AG04450 (cell line): ENCODE measurements around the gene CEP41. TPM values are rescaled to one million over a fixed set of nuclear protein-coding genes. Genes with fewer than 3 reads are reported as not detected.
"Not testable (repeated sequence)": the region's sequence is repeated elsewhere in the genome, so short reads cannot be mapped to it uniquely, and the experiment has no call there.

ENCODE experiments used
- CTCF ChIA-PET: fragments of 300-600, 350-600 bp; formaldehyde crosslinking; extraction: SDS; loops from one replicate; lab custom pipeline; 2022; ENCODE audit warnings: antibody characterized with exemption, inconsistent platforms; lab: Charles Lee
- POLR2A ChIA-PET: fragments of 350-600 bp; formaldehyde crosslinking; extraction: SDS; loops from one replicate; lab custom pipeline; 2021; ENCODE audit warnings: antibody characterized with exemption, inconsistent platforms; lab: Yijun Ruan, JAX
- DNase-seq: peaks from one replicate; pipeline ENCODE4 v3.0.0-alpha.2; 2011; ENCODE audit warnings: low read depth, low spot score
- H3K27ac ChIP-seq: one replicate; pipeline ENCODE4 v1.5.1; 2012; ENCODE audit warnings: low read depth, low read length, control low read depth
- H3K27me3 ChIP-seq: one replicate; pipeline ENCODE4 v1.6.0; 2012; ENCODE audit warnings: low read length; ENCODE audit not compliant: control insufficient read depth, insufficient read depth
- H3K4me3 ChIP-seq: 2 replicates; pipeline ENCODE4 v1.5.1; 2011; ENCODE audit warnings: mild to moderate bottlenecking, low read depth, low read length, control low read depth
- H3K9me3 ChIP-seq: 2 replicates; pipeline ENCODE4 v1.5.1; 2012; ENCODE audit warnings: low read length; ENCODE audit not compliant: control insufficient read depth, insufficient read depth
- CTCF ChIP-seq: IDR thresholded peaks from 2 replicates; pipeline ENCODE4 v1.5.1; 2011; ENCODE audit warnings: low read depth, low read length, control low read depth, inconsistent platforms
- polyA plus RNA-seq: library from polyadenylated mRNA; depleted of rRNA; stranded (reverse); fragments of >200 nt; gene quantifications from 2 replicates; pipeline ENCODE4 v1.2.3, GENCODE V29; 2011

The CEP41 gene
- polyA plus RNA-seq, 1 experiment: 26.4 TPM

- ChIA-PET POLR2A (no interaction called here), CTCF (no interaction called here)
- H3K27me3 ChIP-seq: peaks cover 3% of the 10 kb centered on the region
- H3K9me3 ChIP-seq: peaks cover 7% of the 10 kb centered on the region
- DNase-seq: no peak
- TF ChIP-seq CTCF: no peak
- H3K27ac ChIP-seq: no peak overlapping the region
- H3K4me3 ChIP-seq: no peak overlapping the region
These were observed 17.4 kb upstream of the CEP41 start for GRCh38 chr7:130458257-130458656.

- Histone ChIP-seq H3K27ac (no peak overlapping the region), H3K27me3 (peaks cover 4% of the 10 kb centered on the region), H3K4me3 (no peak overlapping the region), H3K9me3 (peaks cover 7% of the 10 kb centered on the region)
- POLR2A ChIA-PET: no interaction called here
- CTCF ChIA-PET: interaction anchor here (0.7 kb wide), 1 partner anchor 49 kb away, joined by 3 read pairs; no protein-coding TSS in a partner anchor
- DNase-seq: no peak
- no peak for TF ChIP-seq CTCF
These were observed 14.1 kb upstream of the CEP41 start for GRCh38 chr7:130454959-130455358.

GRCh38 chr7:130452951-130453350 is 12.1 kb upstream of the CEP41 start:
- TF ChIP-seq CTCF: no peak
- Histone ChIP-seq H3K9me3 (no peaks in the 10 kb centered on the region), H3K4me3 (no peak overlapping the region), H3K27me3 (peaks cover 4% of the 10 kb centered on the region), H3K27ac (no peak overlapping the region)
- POLR2A ChIA-PET: no interaction called here
- CTCF ChIA-PET: no interaction called here
- no peak for DNase-seq

- H3K27me3 ChIP-seq, H3K27ac ChIP-seq, DNase-seq, POLR2A ChIA-PET, H3K4me3 ChIP-seq, H3K9me3 ChIP-seq, CTCF ChIA-PET: not testable (repeated sequence)
These were observed 10.5 kb upstream of the CEP41 start for GRCh38 chr7:130451344-130451743.

GRCh38 chr7:130446259-130446658 is 5.4 kb upstream of the CEP41 start:
- TF ChIP-seq CTCF: no peak
- POLR2A ChIA-PET: no interaction called here
- CTCF ChIA-PET: no interaction called here
- no peak overlapping the region for H3K4me3 ChIP-seq
- no peak overlapping the region for H3K27ac ChIP-seq
- H3K27me3 ChIP-seq: no peaks in the 10 kb centered on the region
- H3K9me3 ChIP-seq: no peaks in the 10 kb centered on the region
- DNase-seq: no peak
